SK-N-MC (cell line): Measurements from ENCODE around the gene SH3PXD2A.

Experiments
- DNase-seq: peaks from one replicate; pipeline ENCODE4 v3.0.0-alpha.2; 2011; ENCODE audit warnings: low read depth, low spot score
- H3K27ac ChIP-seq: fragments of 200-600 bp; sonication (generic); 2 replicates; pipeline ENCODE4 v1.5.1; 2016; ENCODE audit warnings: mixed run types
- H3K36me3 ChIP-seq: fragments of 200-600 bp; sonication (generic); 2 replicates; pipeline ENCODE4 v1.6.1; 2017; ENCODE audit warnings: antibody characterized with exemption, low read length, mixed read lengths; ENCODE audit not compliant: insufficient read depth
- H3K4me3 ChIP-seq: fragments of 200-600 bp; sonication (generic); 2 replicates; pipeline ENCODE4 v1.5.1; 2016
- H3K9ac ChIP-seq: fragments of 200-600 bp; sonication (generic); 2 replicates; pipeline ENCODE4 v1.8.0; 2017; ENCODE audit warnings: mixed run types, mixed read lengths; ENCODE audit not compliant: insufficient read length
- H3K9me3 ChIP-seq: fragments of 200-600 bp; sonication (generic); 2 replicates; pipeline ENCODE4 v1.6.1; 2017; ENCODE audit warnings: low read depth, mild to moderate bottlenecking, antibody characterized with exemption, low read length, moderate library complexity, mixed read lengths
- EZH2 ChIP-seq: fragments of 200-600 bp; sonication (generic); IDR thresholded peaks from one replicate; pipeline ENCODE4 v1.6.1; 2017; ENCODE audit warnings: antibody characterized with exemption
- FOXP2 ChIP-seq: optimal IDR thresholded peaks from 2 replicates; pipeline ENCODE3; 2011; ENCODE audit warnings: mild to moderate bottlenecking, moderate library complexity; ENCODE audit not compliant: insufficient read depth; ENCODE audit errors: extremely low read length, control extremely low read depth
- POLR2AphosphoS5 ChIP-seq: IDR thresholded peaks from 2 replicates; pipeline ENCODE4 v1.6.1; 2012; ENCODE audit warnings: mild to moderate bottlenecking, low read depth, low read length, borderline replicate concordance

The SH3PXD2A gene

GRCh38 chr10:103622935-103623574 lies 232.3 kb downstream of the SH3PXD2A start:
- H3K9ac ChIP-seq = no peak overlapping the region
- TF ChIP-seq POLR2AphosphoS5 (no peak), EZH2 (no peak), FOXP2 (no peak)
- H3K4me3 ChIP-seq = no peak overlapping the region
- no peaks in the 10 kb centered on the region; the same call in 1 of the 2 replicates for H3K36me3 ChIP-seq
- H3K27ac ChIP-seq = no peak overlapping the region
- no peaks in the 10 kb centered on the region for H3K9me3 ChIP-seq
- no peak for DNase-seq

- TF ChIP-seq FOXP2 (no peak), POLR2AphosphoS5 (no peak), EZH2 (no peak)
- H3K36me3 ChIP-seq = no peaks in the 10 kb centered on the region; the same call in 1 of the 2 replicates
- H3K9ac ChIP-seq = no peak overlapping the region
- no peak for DNase-seq
- no peaks in the 10 kb centered on the region for H3K9me3 ChIP-seq
- no peak overlapping the region for H3K27ac ChIP-seq
- no peak overlapping the region for H3K4me3 ChIP-seq
These were observed 233.1 kb downstream of the SH3PXD2A start for GRCh38 chr10:103622286-103622685.

GRCh38 chr10:103621783-103622125 lies 233.6 kb downstream of the SH3PXD2A start:
- no peak for TF ChIP-seq FOXP2
- no peak for TF ChIP-seq EZH2
- TF ChIP-seq POLR2AphosphoS5 = no peak
- H3K9me3 ChIP-seq = no peaks in the 10 kb centered on the region
- DNase-seq = no peak

GRCh38 chr10:103620891-103621782 lies 234.2 kb downstream of the SH3PXD2A start:
- H3K4me3 ChIP-seq = no peak overlapping the region
- no peak overlapping the region for H3K27ac ChIP-seq
- DNase-seq = no peak
- no peak overlapping the region for H3K9ac ChIP-seq
- H3K36me3 ChIP-seq = no peaks in the 10 kb centered on the region; the same call in 1 of the 2 replicates
- TF ChIP-seq EZH2 = no peak
- TF ChIP-seq FOXP2 = no peak
- no peak for TF ChIP-seq POLR2AphosphoS5
- no peaks in the 10 kb centered on the region for H3K9me3 ChIP-seq

More at GRCh38 chr10:103621783-103622125, 233.6 kb downstream of the SH3PXD2A start:
- H3K36me3 ChIP-seq = no peaks in the 10 kb centered on the region; the same call in 1 of the 2 replicates
- H3K4me3 ChIP-seq = no peak overlapping the region
- no peak overlapping the region for H3K27ac ChIP-seq
- H3K9ac ChIP-seq = no peak overlapping the region

- DNase-seq = no peak
- TF ChIP-seq POLR2AphosphoS5 (no peak), FOXP2 (no peak), EZH2 (no peak)
- Histone ChIP-seq H3K9me3 (no peaks in the 10 kb centered on the region), H3K9ac (no peak overlapping the region), H3K27ac (no peak overlapping the region), H3K36me3 (no peaks in the 10 kb centered on the region; the same call in 1 of the 2 replicates), H3K4me3 (no peak overlapping the region)
These were observed 235.0 kb downstream of the SH3PXD2A start for GRCh38 chr10:103620352-103620740.

- Histone ChIP-seq H3K9me3 (no peaks in the 10 kb centered on the region), H3K4me3 (no peak overlapping the region), H3K36me3 (no peaks in the 10 kb centered on the region; the same call in 1 of the 2 replicates), H3K9ac (no peak overlapping the region), H3K27ac (no peak overlapping the region)
- TF ChIP-seq FOXP2 (no peak), POLR2AphosphoS5 (no peak), EZH2 (no peak)
- DNase-seq = no peak
These were observed 235.7 kb downstream of the SH3PXD2A start for GRCh38 chr10:103619424-103620351.

- no peak for DNase-seq
- no peak for TF ChIP-seq POLR2AphosphoS5
- TF ChIP-seq EZH2 = no peak
- no peak for TF ChIP-seq FOXP2
- no peak overlapping the region for H3K4me3 ChIP-seq
- H3K9ac ChIP-seq = no peak overlapping the region
- no peaks in the 10 kb centered on the region for H3K9me3 ChIP-seq
- H3K36me3 ChIP-seq = no peaks in the 10 kb centered on the region; the same call in 1 of the 2 replicates
- no peak overlapping the region for H3K27ac ChIP-seq
These were observed 236.6 kb downstream of the SH3PXD2A start for GRCh38 chr10:103618575-103619423.
